MG63 (cell line): ENCODE measurements around the gene TRA2B. TPM values are rescaled to one million over a fixed set of nuclear protein-coding genes. Genes with fewer than 3 reads are reported as not detected.

Experiments
- DNase-seq: peaks from one replicate; pipeline ENCODE4 v3.0.0-alpha.2; 2020
- H3K27me3 ChIP-seq: fragments of 250-450 bp; sonication (Bioruptor Pico); 2 replicates; pipeline ENCODE4 v1.5.1; 2020; ENCODE audit warnings: mild to moderate bottlenecking, moderate library complexity
- H3K36me3 ChIP-seq: fragments of 250-450 bp; sonication (Bioruptor Pico); 2 replicates; pipeline ENCODE4 v1.5.1; 2020; ENCODE audit warnings: mild to moderate bottlenecking, moderate library complexity
- H3K4me3 ChIP-seq: fragments of 250-450 bp; sonication (Bioruptor Pico); 2 replicates; pipeline ENCODE4 v1.5.1; 2020; ENCODE audit warnings: mild to moderate bottlenecking, moderate library complexity
- H3K9me3 ChIP-seq: fragments of 250-450 bp; sonication (Bioruptor Pico); 2 replicates; pipeline ENCODE4 v1.5.1; 2020; ENCODE audit warnings: mild to moderate bottlenecking, moderate library complexity
- total RNA-seq: library from RNA; depleted of rRNA; stranded (reverse); fragments of >200 nt; shearing (Covaris generic); gene quantifications from 2 replicates; pipeline ENCODE4 v1.2.3, GENCODE V29; 2014; ENCODE audit warnings: low replicate concordance; rRNA removed

The TRA2B gene
- total RNA-seq, 1 experiment from 2014 or later, result 158 TPM

DNA sequence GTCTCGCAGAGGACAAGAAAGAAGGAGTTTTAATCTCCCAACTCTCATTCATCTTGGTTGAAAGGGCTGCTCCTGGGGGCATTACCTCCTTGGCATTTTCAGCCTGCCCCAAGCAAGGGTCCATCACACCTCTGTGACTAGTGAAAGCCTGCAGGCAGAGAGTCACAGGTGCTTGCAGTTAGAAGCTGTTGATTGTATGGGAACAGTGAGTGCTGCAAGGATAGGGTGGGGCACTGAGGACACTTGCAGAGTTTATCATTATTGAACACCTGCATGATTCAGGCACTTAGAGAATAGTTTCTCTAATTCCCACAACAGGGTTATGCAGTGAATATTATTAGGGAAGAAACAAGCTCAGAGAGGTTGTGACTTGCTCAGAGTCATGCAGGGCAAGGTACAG is 71.3 kb downstream of the TRA2B start:
- H3K9me3 ChIP-seq, result no peaks in the 10 kb centered on the region
- DNase-seq, result no peak
- H3K36me3 ChIP-seq, result no peaks in the 10 kb centered on the region
- H3K4me3 ChIP-seq, result no peak overlapping the region
- H3K27me3 ChIP-seq, result no peaks in the 10 kb centered on the region

Other genes starting within 250 kb of the TRA2B start
- 26.2 and 49.3 TPM in 2 replicates for gene IGF2BP2, start 113.0 kb downstream of the TRA2B start, total RNA-seq
- 21.8 and 36.4 TPM in 2 replicates for gene ETV5, start 171.1 kb upstream of the TRA2B start, total RNA-seq